HG02943 (cell line): ENCODE data around the gene ZSCAN10.
A peak's percentile ranks its signal among the peaks of the same experiment; 100 is the strongest.
"Not testable (repeated sequence)": the region's sequence is repeated elsewhere in the genome, so short reads cannot be mapped to it uniquely, and the experiment has no call there.

Experiments used
- ATAC-seq: cut with Tn5 transposase; IDR thresholded peaks from one replicate; pipeline ENCODE4 v1.9.1; 2021; ENCODE audit warnings: mild to moderate bottlenecking, low read depth, moderate library complexity; ENCODE audit not compliant: unreplicated experiment

Gene ZSCAN10

DNA sequence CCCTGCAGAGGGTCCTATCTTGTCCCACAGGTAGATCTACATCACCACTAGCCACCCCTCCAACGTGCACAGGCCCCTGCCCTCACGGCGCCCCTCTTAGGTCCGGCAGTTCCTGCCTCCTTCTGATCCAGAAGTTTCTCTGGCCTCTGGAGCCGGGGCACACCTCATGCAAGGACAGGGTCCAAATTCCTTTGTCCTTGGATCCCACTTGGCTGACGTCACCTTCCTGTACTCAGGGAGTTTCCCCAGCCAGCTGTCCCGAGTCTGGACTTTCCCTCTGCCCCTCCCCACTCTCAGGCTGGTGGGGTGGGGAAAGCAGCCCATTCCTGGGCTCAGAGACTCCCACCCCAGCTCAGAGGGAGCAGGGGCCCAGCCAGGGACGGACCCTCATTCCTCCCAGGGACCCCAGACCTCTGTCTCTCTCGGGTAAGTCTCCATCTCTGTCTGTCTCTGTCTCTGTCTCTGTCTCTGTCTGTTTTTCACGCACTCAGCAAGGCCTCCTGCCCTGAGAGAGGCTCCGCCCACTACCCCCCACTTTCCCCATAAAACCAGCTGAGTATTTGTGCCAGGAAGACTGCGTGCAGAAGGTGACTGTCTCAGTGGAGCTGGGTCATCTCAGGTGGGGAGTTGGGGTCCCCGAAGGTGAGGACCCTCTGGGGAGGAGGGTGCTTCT is 33.9 kb downstream of the ZSCAN10 start, which contains the start of gene IL32:
Gene IL32 (plus strand): TSS at position 572 of the 673 bp plus-strand sequence. CDS start 172 bp downstream, outside the sequence.
- ATAC-seq: no peak

DNA sequence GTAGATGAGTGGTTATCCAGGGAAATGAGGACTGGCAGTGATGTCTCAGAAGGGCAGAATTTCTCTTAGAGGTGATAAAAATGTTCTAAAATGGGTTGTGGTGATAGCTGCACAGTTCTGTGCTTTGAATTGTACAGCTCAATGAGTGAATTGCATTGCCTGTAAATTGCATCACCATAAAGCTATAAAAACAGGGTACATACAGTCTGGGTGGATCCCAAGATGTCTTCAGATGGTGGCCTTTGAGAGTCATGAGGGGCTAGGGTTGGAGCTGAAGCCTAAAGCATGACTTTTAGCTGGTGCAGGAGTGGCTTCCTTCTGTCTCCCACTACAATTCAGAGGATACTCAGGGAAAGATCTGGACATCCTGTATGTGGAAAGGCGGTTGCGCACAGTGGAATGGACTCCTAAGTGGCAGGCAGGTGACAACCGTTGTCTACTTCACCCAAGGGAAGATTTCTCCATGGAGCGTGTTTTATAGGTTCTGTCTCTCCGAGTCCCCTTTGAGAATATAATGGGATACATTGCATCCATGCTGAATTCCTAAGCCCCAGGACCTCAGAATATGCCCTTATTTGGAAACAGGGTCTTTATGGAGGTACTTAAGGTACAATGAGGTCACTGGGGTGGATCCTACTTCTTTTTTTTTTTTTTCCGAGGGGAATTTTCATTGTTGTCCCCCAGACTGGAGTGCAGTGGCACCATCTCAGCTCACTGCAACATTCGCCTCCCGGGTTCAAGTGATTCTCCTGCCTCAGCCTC is 35.3 kb downstream of the ZSCAN10 start:
- no peak for ATAC-seq

GRCh38 chr16:3062553-3062952 is 36.5 kb downstream of the ZSCAN10 start:
- ATAC-seq: no peak

DNA sequence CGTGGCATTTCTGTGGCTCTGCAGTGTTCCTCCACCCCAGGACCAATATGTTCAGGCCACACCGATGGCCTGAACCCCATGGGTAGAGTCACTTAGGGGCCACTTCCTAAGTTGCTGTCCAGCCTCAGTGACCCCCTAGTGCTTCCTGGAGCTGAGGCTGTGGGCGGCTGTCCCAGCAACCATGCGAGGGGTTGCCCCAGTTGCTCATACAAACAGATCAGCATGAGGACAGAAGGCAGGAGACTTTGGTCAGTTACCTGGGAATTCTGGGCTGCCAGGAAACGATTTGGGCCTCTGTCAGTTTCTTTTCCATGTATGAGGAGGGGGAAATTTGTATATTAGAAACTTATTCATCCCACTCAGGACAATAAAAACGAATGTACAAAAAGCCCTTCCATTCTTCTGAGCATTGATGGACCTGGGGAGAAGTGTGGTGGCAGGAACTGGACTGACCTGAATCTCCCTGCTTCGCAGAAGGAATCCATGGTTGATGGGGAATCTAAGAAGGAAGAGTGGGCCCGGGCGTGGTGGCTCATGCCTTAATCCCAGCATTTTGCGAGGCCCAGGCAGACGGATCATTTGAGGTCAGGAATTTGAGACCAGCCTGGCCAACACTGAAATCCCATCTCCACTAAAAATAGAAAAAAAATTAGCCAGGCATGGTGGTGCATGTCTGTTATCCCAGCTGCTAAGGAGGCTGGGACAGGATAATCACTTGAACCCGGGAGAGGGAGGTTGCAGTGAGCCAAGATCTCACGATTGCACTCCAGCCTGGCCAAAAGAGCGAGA is 38.6 kb downstream of the ZSCAN10 start:
- ATAC-seq: no peak

DNA sequence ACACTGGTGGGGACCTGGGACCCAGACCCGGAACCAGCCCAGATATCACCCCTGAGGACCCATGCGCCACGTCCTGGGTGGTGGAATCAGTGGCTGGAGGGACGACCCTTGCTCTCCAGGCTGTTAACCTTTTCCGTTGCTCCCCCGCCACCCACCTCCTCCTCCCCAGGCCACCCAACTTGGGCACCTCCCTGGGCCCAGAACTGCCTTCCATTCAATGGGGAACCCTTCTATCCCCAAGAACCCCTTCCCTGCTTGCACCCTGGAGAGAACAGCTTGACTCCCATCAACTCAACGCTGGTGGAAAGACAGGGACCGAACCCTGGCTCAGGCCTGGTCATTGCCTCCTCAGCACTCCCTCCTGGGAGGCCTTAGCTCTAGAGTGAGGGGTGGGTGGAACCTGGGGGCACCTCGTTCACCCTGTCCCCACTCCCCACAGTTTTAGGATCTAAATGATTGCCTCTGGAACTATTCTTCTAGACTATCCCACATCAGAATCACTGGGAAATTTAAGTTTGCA is 39.3 kb downstream of the ZSCAN10 start:
- ATAC-seq: no peak

DNA sequence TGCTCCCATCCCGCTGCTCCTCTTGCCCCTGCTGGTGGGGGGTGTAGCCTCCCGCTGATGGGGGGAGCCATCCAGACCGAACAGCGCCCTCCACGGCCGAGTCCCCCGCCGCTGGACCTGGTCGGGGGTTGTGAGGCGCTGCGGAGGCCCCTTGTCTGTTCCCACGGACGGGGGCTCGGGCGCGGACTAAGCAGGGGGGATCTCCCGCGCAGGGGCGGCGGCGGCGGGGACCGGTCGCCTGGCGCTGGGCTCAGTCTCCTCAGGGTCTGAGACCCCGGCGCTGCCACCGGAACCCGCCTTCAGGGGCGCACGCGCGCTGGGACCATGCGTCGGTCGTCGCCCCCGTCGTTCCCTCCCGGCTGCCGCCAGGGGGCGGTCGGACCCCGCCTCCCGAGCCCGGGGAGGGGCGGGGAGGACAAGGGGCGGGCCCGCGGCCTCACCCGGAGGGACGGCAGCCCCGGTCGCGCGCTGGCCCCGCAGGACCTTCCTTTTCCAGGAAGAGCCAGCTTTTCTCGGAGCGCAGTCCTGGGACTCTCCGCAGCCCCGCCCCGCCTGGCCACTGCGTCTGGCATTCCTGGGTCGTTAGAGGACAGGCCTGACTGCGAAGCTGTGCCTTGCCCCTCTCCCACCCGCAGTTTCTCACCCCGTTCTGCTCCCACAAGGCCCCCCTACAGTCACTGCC is 39.9 kb downstream of the ZSCAN10 start:
- peak; percentile 59 for ATAC-seq

DNA sequence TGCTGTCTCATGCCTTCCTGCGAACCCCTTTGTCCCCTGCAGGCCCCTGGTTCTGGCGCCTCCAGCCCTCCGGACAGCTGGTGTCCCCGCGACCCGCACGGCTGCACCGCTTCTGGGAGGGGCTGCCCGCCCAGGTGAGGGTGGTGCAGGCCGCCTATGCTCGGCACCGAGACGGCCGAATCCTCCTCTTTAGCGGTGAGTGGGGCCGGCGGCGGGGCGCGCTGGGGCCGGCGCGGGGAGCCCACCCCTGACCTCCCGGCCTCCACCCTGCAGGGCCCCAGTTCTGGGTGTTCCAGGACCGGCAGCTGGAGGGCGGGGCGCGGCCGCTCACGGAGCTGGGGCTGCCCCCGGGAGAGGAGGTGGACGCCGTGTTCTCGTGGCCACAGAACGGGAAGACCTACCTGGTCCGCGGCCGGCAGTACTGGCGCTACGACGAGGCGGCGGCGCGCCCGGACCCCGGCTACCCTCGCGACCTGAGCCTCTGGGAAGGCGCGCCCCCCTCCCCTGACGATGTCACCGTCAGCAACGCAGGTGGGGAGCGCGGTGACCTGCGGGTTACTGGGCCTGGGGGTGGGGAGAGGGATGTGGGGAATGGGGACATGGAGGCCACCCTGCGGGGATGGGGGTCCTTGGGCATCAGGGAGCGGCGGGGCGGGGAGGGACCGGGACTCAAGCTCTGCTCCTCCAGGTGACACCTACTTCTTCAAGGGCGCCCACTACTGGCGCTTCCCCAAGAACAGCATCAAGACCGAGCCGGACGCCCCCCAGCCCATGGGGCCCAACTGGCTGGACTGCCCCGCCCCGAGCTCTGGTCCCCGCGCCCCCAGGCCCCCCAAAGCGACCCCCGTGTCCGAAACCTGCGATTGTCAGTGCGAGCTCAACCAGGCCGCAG is 40.7 kb downstream of the ZSCAN10 start:
- ATAC-seq: peak; percentile 25

GRCh38 chr16:3057181-3058138 is 41.6 kb downstream of the ZSCAN10 start:
- ATAC-seq: no peak

DNA sequence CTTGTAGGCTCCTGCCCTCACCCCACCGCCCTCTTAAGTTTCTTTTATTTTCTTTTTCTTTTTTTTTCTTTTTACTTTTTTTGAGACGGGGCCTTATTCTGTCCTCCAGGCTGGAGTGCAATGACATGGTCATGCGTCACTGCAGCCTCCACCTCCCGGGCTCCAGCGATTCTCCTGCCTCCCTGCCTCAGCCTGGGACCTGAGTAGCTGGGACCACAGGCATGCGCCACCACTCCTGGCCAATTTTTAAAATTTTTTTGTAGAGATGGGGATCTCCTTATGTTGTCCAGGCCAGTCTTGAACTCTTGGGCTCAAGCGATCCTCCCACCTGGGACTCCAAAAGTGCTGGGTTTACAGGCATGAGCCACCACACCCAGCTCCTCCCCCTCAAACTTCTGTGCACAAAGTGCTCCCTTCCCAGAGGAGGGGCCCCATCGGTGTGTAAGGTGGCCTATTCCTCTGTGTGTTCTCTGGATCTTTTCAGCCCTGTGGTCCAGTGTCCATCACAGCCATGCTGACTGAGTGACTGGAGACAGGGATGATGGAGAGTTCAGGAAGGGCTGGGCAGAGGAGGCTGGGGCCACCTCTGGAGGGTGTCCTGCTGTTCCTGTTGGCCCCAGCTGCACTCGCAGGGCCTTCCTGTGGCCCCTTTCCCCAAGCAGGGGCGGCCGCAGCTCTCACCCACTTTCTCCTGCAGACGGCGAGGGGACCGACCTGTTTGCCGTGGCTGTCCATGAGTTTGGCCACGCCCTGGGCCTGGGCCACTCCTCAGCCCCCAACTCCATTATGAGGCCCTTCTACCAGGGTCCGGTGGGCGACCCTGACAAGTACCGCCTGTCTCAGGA is 42.5 kb downstream of the ZSCAN10 start:
- ATAC-seq: no peak

DNA sequence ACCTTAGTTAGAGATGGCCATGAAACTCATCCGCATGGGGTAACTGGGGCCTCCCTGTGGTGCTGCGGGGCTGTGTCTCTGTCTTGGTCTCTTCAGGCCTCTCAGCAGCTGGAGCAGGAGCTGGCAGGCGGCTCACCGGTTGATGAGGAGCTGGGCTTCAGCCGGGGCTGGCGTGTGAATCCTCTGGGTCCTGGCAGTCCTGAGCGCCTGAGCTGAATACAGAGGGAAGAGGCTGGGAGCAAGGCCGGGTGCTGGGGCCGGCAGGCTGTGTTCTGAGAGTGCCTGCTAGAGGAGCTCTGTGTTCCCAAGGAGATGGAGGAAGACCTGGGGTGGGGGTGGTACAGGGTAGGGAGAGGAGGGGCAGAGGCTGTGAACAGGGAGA is 43.4 kb downstream of the ZSCAN10 start:
- ATAC-seq: not testable (repeated sequence)

- ATAC-seq: no peak
Observed at GRCh38 chr16:3054965-3055733, 43.9 kb downstream of the ZSCAN10 start.

DNA sequence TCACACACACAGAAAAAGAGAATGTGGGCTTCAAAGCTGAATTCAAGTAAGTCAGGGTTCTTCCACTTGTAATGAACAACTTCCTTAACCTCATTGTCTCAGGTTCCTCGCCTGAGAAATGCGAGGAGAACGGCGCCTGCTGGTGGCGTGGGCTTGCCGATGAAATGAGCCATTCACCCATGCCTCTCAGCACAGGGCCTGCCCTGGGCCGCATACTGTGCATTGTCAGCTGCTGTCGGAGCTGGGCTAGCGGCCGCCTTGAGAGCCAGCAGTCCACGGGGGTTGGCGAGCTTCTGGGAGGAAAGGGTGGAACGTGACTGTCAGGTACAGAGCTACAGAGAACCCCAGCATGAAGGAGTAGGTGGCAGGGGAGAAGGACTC is 45.8 kb downstream of the ZSCAN10 start:
- ATAC-seq: not testable (repeated sequence)

GRCh38 chr16:3052571-3053329 is 46.3 kb downstream of the ZSCAN10 start:
- ATAC-seq: not testable (repeated sequence)

DNA sequence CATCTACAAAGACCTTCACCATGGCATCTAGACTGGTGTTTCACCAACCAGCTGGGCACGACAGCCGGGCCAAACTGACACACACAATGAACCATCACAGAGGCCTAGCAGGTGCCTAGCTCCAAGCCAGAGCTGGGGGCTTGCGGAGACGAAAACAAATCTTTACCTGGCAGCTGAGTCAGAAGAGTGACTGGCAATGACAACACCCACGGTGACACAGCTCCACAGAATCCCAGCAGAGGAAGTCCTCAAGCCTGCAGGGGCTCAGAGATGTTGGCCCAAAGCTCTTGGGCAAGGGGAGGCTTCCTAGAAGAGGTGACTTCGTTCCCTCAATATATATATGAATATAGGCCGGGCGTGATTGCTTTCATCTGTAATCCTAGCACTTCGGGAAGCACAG is 47.6 kb downstream of the ZSCAN10 start:
- ATAC-seq: no peak

DNA sequence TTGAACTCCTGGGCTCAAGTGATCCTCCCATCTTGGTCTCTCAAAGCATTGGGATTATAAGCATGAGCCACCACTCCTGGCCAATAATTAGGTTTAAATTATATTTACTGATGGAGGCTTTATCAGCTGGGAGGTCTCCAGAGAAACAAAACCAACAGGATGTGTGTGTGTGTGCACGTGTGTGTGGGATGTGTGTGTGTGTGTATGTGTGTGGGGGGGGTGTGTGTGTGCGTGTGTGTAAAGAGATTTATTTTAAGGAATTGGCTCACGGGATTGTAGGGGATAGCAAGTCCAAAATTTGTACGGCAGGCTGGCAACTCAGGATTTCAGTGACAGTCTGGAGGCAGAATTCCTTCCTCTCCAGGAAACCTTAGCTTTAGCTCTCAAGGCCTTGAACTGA is 48.1 kb downstream of the ZSCAN10 start:
- no peak for ATAC-seq

DNA sequence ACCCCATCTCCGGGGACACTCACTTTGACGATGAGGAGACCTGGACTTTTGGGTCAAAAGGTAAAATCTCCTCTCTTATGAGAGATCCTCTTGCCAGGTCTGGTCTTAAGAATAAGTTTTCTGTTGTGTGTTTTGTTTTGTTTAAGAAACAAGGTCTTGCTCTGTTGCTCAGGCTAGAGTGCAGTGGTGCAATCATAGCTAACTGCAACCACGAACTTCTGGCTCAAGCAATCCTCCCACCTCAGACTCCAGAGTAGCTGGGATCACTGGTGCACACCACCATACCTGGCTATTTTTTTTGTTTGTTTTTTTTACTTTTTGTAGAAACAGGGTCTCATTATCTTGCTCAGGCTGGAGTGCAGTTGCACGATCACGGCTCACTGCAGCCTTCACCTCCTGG is 48.6 kb downstream of the ZSCAN10 start:
- no peak for ATAC-seq
